NCI-H2196 (cell line): ENCODE measurements around the gene PMP22.
"Not testable (repeated sequence)": the region's sequence is repeated elsewhere in the genome, so short reads cannot be mapped to it uniquely, and the experiment has no call there.

Source experiments
- DNase-seq: peaks from one replicate; lab custom pipeline; 2025; ENCODE audit not compliant: unreplicated experiment; lab: John Stamatoyannopoulos, UW

The PMP22 gene

GRCh38 chr17:15256689-15257088, 8.4 kb downstream of the PMP22 start:
- DNase-seq, result no peak

DNA sequence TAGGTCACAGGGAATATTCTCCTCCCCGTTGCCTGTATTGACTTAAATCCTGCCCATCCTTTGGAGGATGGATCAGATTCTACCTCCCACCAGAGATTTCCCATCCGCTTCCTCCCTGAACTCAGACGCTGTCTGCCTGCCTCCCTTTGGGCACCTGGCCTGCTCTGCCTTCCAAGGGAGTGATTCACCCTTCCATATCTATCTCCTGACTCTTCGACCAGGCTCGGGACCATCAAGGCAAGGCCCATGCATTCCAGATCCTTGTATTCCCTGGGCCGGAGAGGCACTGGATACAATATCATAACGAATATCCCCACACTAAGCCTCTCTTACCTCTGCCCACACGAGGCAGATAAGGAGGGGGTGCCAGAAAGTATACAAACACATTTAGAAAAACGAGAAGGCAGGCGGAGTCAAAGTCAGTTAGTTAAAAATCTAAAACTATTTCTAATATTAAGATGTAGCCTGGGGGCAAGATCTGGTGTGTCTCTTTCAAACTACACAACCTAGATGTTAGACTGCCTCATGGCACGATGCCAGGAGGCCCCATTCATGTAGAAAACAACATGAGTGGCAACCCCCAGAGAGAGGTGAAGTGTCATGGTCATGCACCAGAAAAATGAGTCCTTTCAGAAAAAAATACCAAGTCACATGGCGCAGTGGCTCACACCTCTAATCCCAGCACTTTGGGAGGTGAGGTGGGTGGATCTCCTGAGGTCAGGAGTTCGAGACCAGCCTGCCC, 9.2 kb downstream of the PMP22 start:
- no peak for DNase-seq

GRCh38 chr17:15250135-15250860, 14.8 kb downstream of the PMP22 start:
- DNase-seq, result no peak

DNA sequence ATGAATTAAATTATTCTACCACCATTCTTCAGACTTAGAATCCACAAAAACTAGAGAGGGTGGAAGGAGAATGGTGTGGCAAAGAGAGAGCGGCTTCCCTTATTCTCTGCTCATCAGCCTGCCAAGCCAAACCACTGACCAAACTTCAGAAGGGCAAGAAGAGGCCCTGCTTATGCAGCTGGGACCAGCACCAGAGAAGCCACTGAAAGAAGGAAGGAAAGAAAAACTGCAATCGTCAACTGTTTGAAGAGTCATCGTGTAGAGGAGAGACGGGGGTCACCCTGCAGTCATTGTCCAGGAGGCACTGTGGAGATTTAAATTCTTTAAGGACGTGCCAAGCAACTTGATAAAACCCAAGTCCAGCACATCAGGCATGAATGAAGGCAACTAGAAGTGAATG, 15.6 kb downstream of the PMP22 start:
- no peak for DNase-seq

GRCh38 chr17:15247891-15248529, 17.1 kb downstream of the PMP22 start:
- DNase-seq, result no peak

DNA sequence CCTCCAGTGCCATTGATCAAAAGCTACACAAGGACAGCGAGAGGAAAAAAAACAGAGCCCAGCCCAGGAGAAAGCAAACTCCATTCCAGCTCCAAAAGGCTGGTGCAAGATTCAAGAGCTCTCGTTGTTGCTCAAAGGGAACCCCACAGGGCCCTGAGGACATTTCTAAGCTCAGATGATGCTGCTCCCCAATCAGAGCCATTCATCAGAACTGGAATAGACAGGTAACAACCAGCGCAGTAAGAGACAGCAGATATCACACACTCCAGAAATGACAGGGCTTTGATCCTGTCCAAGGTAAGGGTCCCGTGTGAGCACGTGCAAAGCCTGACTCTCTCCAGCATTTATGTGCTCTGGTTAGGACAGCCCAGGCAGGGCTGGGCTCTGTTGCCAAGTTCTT, 20.1 kb downstream of the PMP22 start:
- no peak for DNase-seq

DNA sequence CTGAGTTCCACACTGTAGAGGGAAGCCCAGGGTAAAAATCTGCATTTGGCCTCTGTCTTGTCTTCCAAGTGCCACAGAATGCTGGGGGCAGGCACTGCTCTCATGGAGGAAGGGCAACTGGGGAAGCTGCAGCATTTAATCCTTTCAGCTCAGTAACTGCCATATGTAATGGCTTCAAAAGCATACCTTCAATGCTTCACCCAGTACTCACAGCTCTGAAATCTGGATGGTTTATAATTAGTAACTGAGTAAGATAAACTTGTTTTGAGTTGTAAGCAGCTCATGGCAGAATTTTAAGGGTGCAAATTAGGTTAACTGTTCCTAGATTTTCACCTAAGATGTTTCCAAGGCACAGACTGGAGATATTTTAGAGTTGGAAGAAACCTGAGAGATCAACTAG, 24.5 kb downstream of the PMP22 start:
- DNase-seq, result no peak

- no peak for DNase-seq
Observed at GRCh38 chr17:15239491-15239890, 25.6 kb downstream of the PMP22 start.

GRCh38 chr17:15238676-15239422, 26.3 kb downstream of the PMP22 start:
- DNase-seq, result no peak

GRCh38 chr17:15238057-15238456, 27.1 kb downstream of the PMP22 start:
- DNase-seq, result no peak

GRCh38 chr17:15237106-15237425, 28.1 kb downstream of the PMP22 start:
- no peak for DNase-seq

DNA sequence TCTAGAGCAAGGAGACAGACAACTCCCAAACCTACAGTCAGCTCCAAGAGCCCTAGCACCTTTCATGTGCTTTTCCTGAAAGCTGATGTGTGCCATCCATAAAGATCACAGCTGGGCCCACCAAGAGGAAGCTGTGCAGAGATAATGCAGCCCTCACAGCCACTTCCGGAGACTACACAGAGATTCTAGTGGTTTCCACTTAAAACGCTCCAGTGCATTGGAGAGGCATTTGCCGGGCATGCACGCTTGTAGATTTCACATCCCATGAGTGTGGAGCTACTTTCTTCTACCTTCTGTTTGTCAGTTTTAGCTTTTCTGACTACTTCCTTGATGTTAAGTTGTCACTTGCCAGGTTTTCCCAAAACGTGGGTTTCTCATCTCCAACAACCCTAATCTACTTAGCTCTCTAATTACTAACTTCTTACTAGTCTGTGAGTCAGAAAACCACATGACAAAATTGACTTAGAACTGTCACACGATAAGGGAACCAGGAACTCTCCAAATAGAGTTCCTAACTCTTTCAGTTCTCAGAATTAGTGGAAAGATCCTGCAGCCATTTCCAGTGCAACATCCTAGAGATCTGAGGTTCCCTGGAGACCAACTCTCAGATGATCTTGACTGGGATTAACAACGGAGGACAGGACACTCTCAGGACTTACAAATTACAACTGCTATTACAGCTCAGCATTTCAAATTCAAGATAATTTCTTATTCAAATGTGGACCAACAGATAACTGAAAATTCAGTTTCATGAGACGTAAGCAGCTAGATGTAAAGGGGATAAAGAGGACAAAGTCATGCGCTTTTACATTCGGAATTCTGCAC, 28.6 kb downstream of the PMP22 start:
- DNase-seq, result no peak

DNA sequence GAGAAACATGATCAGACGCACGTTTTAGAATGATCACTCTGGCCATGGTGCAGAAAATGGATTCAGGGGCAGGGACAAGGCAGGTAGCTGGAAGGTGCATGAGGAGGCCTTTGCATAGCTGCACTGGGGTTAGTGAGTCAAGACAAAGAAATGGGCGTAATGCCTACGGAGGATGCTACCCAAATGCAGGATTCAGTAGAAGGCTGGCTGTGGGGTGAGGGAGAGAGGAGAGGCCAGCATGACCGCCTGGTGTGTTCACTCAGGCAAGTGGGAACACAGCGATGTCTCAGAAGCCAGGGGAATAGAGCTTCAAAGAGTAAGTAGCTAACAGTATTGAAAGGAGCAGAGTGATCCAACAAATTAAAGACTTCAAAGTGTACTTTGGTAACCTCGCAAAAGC, 31.2 kb downstream of the PMP22 start:
- no peak for DNase-seq

- no peak for DNase-seq
Observed at GRCh38 chr17:15233022-15233805, 31.9 kb downstream of the PMP22 start.

GRCh38 chr17:15232517-15232915, 32.6 kb downstream of the PMP22 start:
- no peak for DNase-seq

GRCh38 chr17:15231851-15232516, 33.1 kb downstream of the PMP22 start:
- DNase-seq, result no peak

GRCh38 chr17:15230866-15231265, 34.3 kb downstream of the PMP22 start:
- DNase-seq, result no peak

DNA sequence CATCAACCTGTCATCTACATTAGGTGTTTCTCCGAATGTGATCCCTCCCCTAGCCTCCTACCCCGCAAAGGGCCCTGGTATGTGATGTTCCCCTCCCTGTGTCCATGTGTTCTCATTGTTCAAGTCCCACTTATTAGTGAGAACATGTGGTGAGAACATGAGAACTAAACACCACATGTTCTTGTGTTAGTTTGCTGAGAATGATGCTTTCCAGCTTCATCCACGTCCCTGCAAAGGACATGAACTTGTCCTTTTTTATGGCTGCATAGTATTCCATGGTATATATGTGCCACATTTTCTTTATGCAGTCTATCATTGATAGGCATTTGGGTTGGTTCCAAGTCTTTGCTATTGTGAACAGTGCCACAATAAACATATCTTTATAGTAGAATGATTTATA, 43.3 kb downstream of the PMP22 start:
- DNase-seq, result not testable (repeated sequence)

- DNase-seq, result no peak
Observed at GRCh38 chr17:15220785-15221184, 44.3 kb downstream of the PMP22 start.
